Neuronal stem cell (in vitro differentiated cells): ENCODE data around the gene ZFAND5.

ENCODE experiments used
- DNase-seq: peaks from one replicate; pipeline ENCODE4 v3.0.0-alpha.2; 2013; ENCODE audit warnings: low spot score
- H2AFZ ChIP-seq: one replicate; pipeline ENCODE4 v1.6.1; 2013; ENCODE audit warnings: mild to moderate bottlenecking, low read length, inconsistent platforms
- H2AK5ac ChIP-seq: 2 replicates; pipeline ENCODE4 v1.6.1; 2013; ENCODE audit warnings: low read depth, mild to moderate bottlenecking, inconsistent platforms, low read length, moderate library complexity, mixed read lengths
- H2BK120ac ChIP-seq: 2 replicates; pipeline ENCODE4 v1.6.1; 2013; ENCODE audit warnings: low read depth, mild to moderate bottlenecking, inconsistent platforms, low read length, moderate library complexity, mixed read lengths
- H2BK12ac ChIP-seq: one replicate; pipeline ENCODE4 v1.6.1; 2013; ENCODE audit warnings: low read length, inconsistent platforms
- H2BK15ac ChIP-seq: 2 replicates; pipeline ENCODE4 v1.6.1; 2013; ENCODE audit warnings: mild to moderate bottlenecking, low read length, inconsistent platforms, mixed read lengths
- H2BK5ac ChIP-seq: one replicate; pipeline ENCODE4 v1.6.1; 2013; ENCODE audit warnings: inconsistent platforms, mild to moderate bottlenecking, low read length, moderate library complexity
- H3K14ac ChIP-seq: one replicate; pipeline ENCODE4 v1.6.1; 2013; ENCODE audit warnings: low read length, inconsistent platforms
- H3K18ac ChIP-seq: 2 replicates; pipeline ENCODE4 v1.6.1; 2013; ENCODE audit warnings: low read length, inconsistent platforms
- H3K23ac ChIP-seq: 2 replicates; pipeline ENCODE4 v1.6.1; 2013; ENCODE audit warnings: low read depth, mild to moderate bottlenecking, mixed read lengths, low read length, inconsistent platforms; ENCODE audit not compliant: poor library complexity
- H3K27ac ChIP-seq: replicated peaks from 3 replicates; pipeline ENCODE4 v1.5.1; 2013; ENCODE audit warnings: low read length, inconsistent platforms
- H3K27me3 ChIP-seq, 3 experiments: 2 replicates each; pipeline ENCODE4 v1.6.1; 2013; ENCODE audit warnings: low read length in 3 of 3, mild to moderate bottlenecking in 2 of 3, inconsistent platforms in 1 of 3, low read depth in 1 of 3, mixed read lengths in 1 of 3, moderate library complexity in 1 of 3; ENCODE audit not compliant: control insufficient read depth in 3 of 3, insufficient read depth in 3 of 3
- H3K36me3 ChIP-seq, 2 donors: replicated peaks in 1 of 2; 2 replicates each; pipeline ENCODE4 v1.6.1; 2013; ENCODE audit warnings: low read length in 2 of 2; ENCODE audit not compliant: control insufficient read depth in 2 of 2, insufficient read depth in 2 of 2
- H3K4ac ChIP-seq: 2 replicates; pipeline ENCODE4 v1.6.1; 2013; ENCODE audit warnings: inconsistent platforms, mild to moderate bottlenecking, low read length, moderate library complexity
- H3K4me1 ChIP-seq, 2 donors: 1 replicate in 1 of 2; 2 replicates in 1 of 2; pipeline ENCODE4 v1.6.1; 2013; ENCODE audit warnings: low read length in 2 of 2, low read depth in 1 of 2; ENCODE audit not compliant: control insufficient read depth in 2 of 2, insufficient read depth in 1 of 2
- H3K4me2 ChIP-seq: one replicate; pipeline ENCODE4 v1.6.1; 2013; ENCODE audit warnings: mild to moderate bottlenecking, low read length, inconsistent platforms; ENCODE audit not compliant: insufficient read depth, poor library complexity, severe bottlenecking
- H3K4me3 ChIP-seq, 2 donors: 2 replicates each; pipeline ENCODE4 v1.5.1; 2013; ENCODE audit warnings: low read length in 2 of 2, mild to moderate bottlenecking in 2 of 2, inconsistent platforms in 1 of 2, moderate library complexity in 1 of 2
- H3K79me1 ChIP-seq: one replicate; pipeline ENCODE4 v1.6.1; 2013; ENCODE audit warnings: low read depth, mild to moderate bottlenecking, inconsistent platforms, low read length, moderate library complexity
- H3K9ac ChIP-seq: one replicate; pipeline ENCODE4 v1.6.1; 2013; ENCODE audit warnings: mild to moderate bottlenecking, low read depth, low read length, inconsistent platforms; ENCODE audit not compliant: poor library complexity
- H3K9me3 ChIP-seq, 2 donors: replicated peaks in 1 of 2; 2 replicates each; pipeline versions ENCODE3 to v1.6.1; 2013; ENCODE audit warnings: low read length in 2 of 2, mild to moderate bottlenecking in 2 of 2, inconsistent platforms in 1 of 2, low read depth in 1 of 2, mixed read lengths in 1 of 2, moderate library complexity in 1 of 2; ENCODE audit not compliant: control insufficient read depth in 2 of 2, insufficient read depth in 1 of 2
- H4K8ac ChIP-seq: one replicate; pipeline ENCODE4 v1.6.1; 2013; ENCODE audit warnings: low read depth, mild to moderate bottlenecking, inconsistent platforms, low read length, moderate library complexity
- H4K91ac ChIP-seq: one replicate; pipeline ENCODE4 v1.6.1; 2013; ENCODE audit warnings: low read length, low read depth, mild to moderate bottlenecking, inconsistent platforms; ENCODE audit not compliant: poor library complexity
- WGBS, 2 donors: extraction: QIAGEN DNeasy Blood & Tissue Kit; methylation state at CpG; one replicate each; pipeline ENCODE4 v1.1.7; 2013; ENCODE audit warnings: missing lambda C conversion rate in 2 of 2, mixed read lengths in 1 of 2; ENCODE audit not compliant: insufficient read length in 2 of 2, insufficient replicate concordance in 1 of 2; ENCODE audit errors: extremely low coverage in 2 of 2; 5-methylcytosine and 5-hydroxymethylcytosine counted together

The ZFAND5 gene

GRCh38 chr9:72396247-72397091, 31.5 kb upstream of the ZFAND5 start:
- H3K36me3 ChIP-seq: no peaks in the 10 kb centered on the region
- peak overlapping the region; percentile 44 for H2AFZ ChIP-seq
- no peak overlapping the region for H2AK5ac ChIP-seq
- H4K8ac ChIP-seq: no peak overlapping the region
- no peak overlapping the region for H3K9ac ChIP-seq
- H3K18ac ChIP-seq: no peak overlapping the region
- H3K4me2 ChIP-seq: no peak overlapping the region
- no peak overlapping the region for H2BK12ac ChIP-seq
- H3K4me1 ChIP-seq: no peaks in the 10 kb centered on the region
- H2BK120ac ChIP-seq: no peak overlapping the region
- H3K27me3 ChIP-seq: no peaks in the 10 kb centered on the region
- no peaks in the 10 kb centered on the region for H3K79me1 ChIP-seq
- H3K9me3 ChIP-seq: no peaks in the 10 kb centered on the region
- no peak overlapping the region for H4K91ac ChIP-seq
- H2BK5ac ChIP-seq: no peak overlapping the region
- no peak overlapping the region for H3K4me3 ChIP-seq
- no peak overlapping the region for H3K23ac ChIP-seq
- H2BK15ac ChIP-seq: no peak overlapping the region
- no CpG with 5 or more reads among the region's 7 CpGs for WGBS, 2 donors
- H3K14ac ChIP-seq: no peak overlapping the region
- H3K4ac ChIP-seq: no peak overlapping the region
- no peak overlapping the region for H3K27ac ChIP-seq
- no peak for DNase-seq

DNA sequence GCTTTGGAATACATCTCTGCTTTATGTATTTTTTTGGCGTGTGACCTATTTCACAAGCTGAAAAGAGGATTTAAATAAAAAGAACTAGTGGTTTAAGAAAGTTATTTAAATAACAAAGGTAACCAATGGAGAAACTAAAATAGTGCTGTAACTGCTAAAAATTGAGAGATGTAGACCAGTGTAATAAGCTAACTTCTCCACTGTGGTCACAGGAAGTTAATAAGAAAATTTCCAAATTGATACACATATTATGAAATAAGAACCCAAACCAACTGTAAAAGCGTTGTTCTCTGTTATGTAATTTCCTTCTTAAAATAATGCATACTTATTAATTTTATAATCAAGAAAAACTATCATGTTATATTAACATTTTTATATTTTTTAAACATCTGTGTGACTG, 29.1 kb upstream of the ZFAND5 start:
- Histone ChIP-seq H2AK5ac (no peak overlapping the region), H3K4ac (no peak overlapping the region), H3K4me3 (no peak overlapping the region), H2AFZ (no peak overlapping the region), H2BK15ac (no peak overlapping the region), H3K9ac (no peak overlapping the region), H4K8ac (no peak overlapping the region), H3K23ac (no peak overlapping the region), H3K9me3 (peaks cover 0 to 3% of the 10 kb centered on the region in 2 donors), H3K4me1 (no peaks in the 10 kb centered on the region), H3K36me3 (no peaks in the 10 kb centered on the region), H2BK5ac (no peak overlapping the region), H2BK120ac (no peak overlapping the region), H3K27me3 (no peaks in the 10 kb centered on the region), H3K4me2 (no peak overlapping the region), H3K18ac (no peak overlapping the region), H2BK12ac (no peak overlapping the region), H3K14ac (no peak overlapping the region), H4K91ac (no peak overlapping the region), H3K27ac (no peak overlapping the region), H3K79me1 (no peaks in the 10 kb centered on the region)
- no peak for DNase-seq
- no CpG with 5 or more reads among the region's 2 CpGs for WGBS, 2 donors

DNA sequence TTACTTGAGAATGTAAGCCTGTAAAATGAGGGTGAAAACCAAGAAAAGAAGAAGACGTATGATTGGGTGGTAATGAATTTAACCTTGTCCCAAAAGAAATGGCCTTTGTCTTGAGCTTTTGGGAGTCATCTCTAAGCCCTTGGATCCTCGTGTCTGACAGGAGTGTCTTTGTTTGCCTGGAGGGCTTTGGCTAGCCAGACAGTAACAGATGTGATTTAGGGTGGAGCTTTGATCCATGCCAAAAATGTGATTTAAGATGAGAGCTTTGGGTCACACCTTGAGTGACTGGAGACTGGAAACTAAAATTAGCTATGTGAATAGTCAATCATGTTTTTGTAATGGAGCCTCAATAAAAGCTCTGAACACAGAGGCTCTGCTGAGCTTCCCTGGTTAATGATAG, 25.9 kb upstream of the ZFAND5 start:
- Histone ChIP-seq H2AFZ (no peak overlapping the region), H3K9ac (no peak overlapping the region)

GRCh38 chr9:72386186-72386585, 21.2 kb upstream of the ZFAND5 start:
- Histone ChIP-seq H3K9ac (no peak overlapping the region), H3K27me3 (no peaks in the 10 kb centered on the region), H2AK5ac (no peak overlapping the region), H2BK5ac (no peak overlapping the region), H3K23ac (no peak overlapping the region), H2BK15ac (no peak overlapping the region), H3K4ac (no peak overlapping the region), H2BK120ac (no peak overlapping the region), H3K4me3 (no peak overlapping the region), H3K9me3 (peaks cover 0 to 2% of the 10 kb centered on the region in 2 donors), H4K91ac (no peak overlapping the region), H3K4me1 (no peaks in the 10 kb centered on the region), H2AFZ (no peak overlapping the region), H2BK12ac (no peak overlapping the region), H3K14ac (no peak overlapping the region), H3K4me2 (no peak overlapping the region), H3K36me3 (no peaks in the 10 kb centered on the region), H3K27ac (no peak overlapping the region), H4K8ac (no peak overlapping the region), H3K79me1 (no peaks in the 10 kb centered on the region), H3K18ac (no peak overlapping the region)
- DNase-seq: no peak
- no CpG with 5 or more reads among the region's 1 CpG for WGBS, 2 donors

More for the DNA sequence above, 25.9 kb upstream of the ZFAND5 start:
- H3K18ac ChIP-seq: no peak overlapping the region
- H2BK15ac ChIP-seq: no peak overlapping the region
- H3K79me1 ChIP-seq: no peaks in the 10 kb centered on the region
- no peak overlapping the region for H3K23ac ChIP-seq
- no peak overlapping the region for H3K4ac ChIP-seq
- no peak overlapping the region for H3K4me3 ChIP-seq
- peaks cover 0 to 3% of the 10 kb centered on the region in 2 donors for H3K9me3 ChIP-seq
- H3K36me3 ChIP-seq: no peaks in the 10 kb centered on the region
- no peak overlapping the region for H3K14ac ChIP-seq
- H4K91ac ChIP-seq: no peak overlapping the region
- no peak overlapping the region for H2BK5ac ChIP-seq
- no peak overlapping the region for H3K4me2 ChIP-seq
- H4K8ac ChIP-seq: no peak overlapping the region
- no peaks in the 10 kb centered on the region for H3K4me1 ChIP-seq
- H2BK120ac ChIP-seq: no peak overlapping the region
- no peak for DNase-seq
- no peaks in the 10 kb centered on the region for H3K27me3 ChIP-seq
- WGBS, 2 donors: no CpG with 5 or more reads among the region's 2 CpGs
- H3K27ac ChIP-seq: no peak overlapping the region
- no peak overlapping the region for H2AK5ac ChIP-seq
- no peak overlapping the region for H2BK12ac ChIP-seq
